Cardiac fibroblast (primary cell): ENCODE results near the gene FUOM.

ENCODE experiments used
- DNase-seq, 2 donors: peaks; one replicate each; pipeline versions ENCODE4 v3.0.0 to v3.0.0-alpha.2; 2010; ENCODE audit warnings: low read depth in 2 of 2
- H3K4me3 ChIP-seq, 2 donors: replicated peaks in 1 of 2; 1 replicate in 1 of 2; 2 replicates in 1 of 2; pipeline ENCODE4 v1.5.1; 2011; ENCODE audit warnings: low read depth in 2 of 2, low read length in 2 of 2, mild to moderate bottlenecking in 2 of 2, moderate library complexity in 1 of 2
- TF ChIP-seq, protein P1 (sequence below): IDR thresholded peaks from one replicate; pipeline ENCODE4 v1.5.1; 2011; ENCODE audit warnings: low read depth, mild to moderate bottlenecking, low read length, inconsistent platforms

Gene FUOM

DNA sequence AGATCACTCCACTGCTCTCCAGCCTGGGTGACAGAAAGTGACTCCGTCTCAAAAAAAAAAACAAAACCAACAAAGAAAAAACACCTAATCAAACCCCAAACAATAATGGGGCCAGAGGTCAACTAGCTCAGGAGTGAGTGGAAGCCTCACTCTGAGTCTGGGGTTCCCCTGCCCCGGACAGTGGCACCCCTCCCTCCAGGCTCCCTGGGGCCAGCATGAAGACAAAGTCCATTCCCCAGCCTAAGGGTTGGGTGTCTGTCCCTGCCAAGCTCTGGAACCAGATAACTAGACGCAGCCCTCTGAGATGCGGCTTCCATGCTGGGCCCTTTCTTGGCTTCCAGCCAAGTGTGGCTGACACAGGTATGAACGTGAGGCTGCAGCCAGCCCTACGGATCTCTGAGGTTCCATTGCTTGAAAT lies 1.7 kb upstream of the FUOM start:
- no peak overlapping the region for H3K4me3 ChIP-seq
- TF ChIP-seq, protein P1, sequence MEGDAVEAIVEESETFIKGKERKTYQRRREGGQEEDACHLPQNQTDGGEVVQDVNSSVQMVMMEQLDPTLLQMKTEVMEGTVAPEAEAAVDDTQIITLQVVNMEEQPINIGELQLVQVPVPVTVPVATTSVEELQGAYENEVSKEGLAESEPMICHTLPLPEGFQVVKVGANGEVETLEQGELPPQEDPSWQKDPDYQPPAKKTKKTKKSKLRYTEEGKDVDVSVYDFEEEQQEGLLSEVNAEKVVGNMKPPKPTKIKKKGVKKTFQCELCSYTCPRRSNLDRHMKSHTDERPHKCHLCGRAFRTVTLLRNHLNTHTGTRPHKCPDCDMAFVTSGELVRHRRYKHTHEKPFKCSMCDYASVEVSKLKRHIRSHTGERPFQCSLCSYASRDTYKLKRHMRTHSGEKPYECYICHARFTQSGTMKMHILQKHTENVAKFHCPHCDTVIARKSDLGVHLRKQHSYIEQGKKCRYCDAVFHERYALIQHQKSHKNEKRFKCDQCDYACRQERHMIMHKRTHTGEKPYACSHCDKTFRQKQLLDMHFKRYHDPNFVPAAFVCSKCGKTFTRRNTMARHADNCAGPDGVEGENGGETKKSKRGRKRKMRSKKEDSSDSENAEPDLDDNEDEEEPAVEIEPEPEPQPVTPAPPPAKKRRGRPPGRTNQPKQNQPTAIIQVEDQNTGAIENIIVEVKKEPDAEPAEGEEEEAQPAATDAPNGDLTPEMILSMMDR = no peak
- DNase-seq = no peak

DNA sequence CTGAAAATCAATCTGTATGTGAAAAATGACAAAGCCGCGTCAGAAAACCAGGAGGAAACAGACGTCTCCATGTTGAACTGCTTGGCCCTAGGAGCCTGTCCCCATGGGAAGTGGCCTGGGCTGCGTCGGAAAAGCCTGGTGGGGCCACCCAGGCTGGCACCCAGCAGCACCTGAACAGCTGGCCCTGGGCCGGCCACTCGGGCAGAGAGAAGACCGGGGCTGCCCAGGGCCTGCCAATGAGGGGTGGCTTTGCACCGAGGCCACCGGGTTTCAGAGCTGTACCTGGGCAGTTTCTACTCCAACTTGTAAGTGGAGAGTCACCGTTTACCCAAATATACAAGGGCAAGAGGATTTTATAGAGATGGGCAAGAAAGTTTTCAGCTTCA lies 1.1 kb upstream of the FUOM start:
- no peak for DNase-seq
- H3K4me3 ChIP-seq = no peak overlapping the region
- TF ChIP-seq, protein P1 = no peak

GRCh38 chr10:133358162-133358924 lies 524 bp upstream of the FUOM start:
- no peak for DNase-seq
- TF ChIP-seq, protein P1 = no peak
- H3K4me3 ChIP-seq = no peak overlapping the region

DNA sequence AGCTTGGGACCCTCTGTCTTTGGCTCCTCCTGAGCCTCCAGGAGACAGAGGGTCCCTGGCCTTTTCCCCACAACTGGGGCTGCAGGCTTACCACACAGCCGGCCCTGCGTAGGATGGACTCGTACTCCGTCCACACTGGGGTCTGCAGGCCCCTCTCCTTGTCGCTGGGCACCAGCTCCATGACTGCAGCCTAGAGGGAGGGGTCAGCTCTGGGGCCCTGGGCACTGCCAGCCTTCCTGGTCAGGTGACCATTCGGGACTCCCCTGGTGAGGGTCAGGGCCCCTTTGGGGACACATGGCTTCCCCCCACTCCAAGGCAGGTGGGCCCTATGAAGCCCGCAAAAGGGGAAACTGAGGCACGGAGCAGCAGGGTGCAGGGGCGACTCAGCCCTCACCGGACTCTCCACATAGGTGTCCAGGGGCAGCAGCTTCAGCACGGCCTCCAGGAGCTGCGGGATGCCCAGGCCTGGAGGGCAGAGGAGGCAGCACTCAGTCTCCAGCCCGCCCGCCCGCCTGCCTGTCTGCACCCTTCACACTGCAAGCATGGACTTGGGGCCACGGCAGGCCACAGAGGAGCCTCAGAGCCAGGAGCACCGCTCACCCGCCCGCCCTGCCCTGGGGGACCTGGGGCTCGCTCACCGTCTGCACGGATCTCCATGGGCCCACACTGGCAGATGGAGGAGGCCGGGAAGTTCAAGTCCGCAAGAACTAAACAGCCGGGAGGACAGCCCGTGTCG lies 1.1 kb downstream of the FUOM start:
- no peak for DNase-seq
- H3K4me3 ChIP-seq = peak overlapping the region; percentile 50 to 53
- TF ChIP-seq, protein P1 = no peak

DNA sequence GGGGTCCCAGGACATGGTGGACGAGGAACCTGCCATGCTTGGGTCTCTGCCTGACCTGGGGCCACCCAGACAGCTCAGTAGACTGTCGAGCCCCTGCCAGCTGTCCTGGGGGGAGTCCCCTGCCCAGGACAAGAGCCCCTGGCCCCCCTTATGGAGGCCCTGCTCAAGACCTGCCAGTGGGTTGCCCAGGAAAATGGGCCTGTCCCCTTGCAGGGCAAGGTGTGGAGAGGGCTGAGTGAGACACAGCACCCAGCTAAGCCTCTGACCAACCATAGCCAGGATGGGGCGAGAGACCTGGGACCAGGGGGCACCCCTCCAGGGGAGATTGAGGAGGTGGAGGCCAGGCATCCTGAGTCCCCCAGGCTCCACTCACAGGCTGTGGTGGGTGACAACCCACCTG lies 1.8 kb downstream of the FUOM start:
- H3K4me3 ChIP-seq = no peak overlapping the region
- TF ChIP-seq, protein P1 = no peak
- no peak for DNase-seq

DNA sequence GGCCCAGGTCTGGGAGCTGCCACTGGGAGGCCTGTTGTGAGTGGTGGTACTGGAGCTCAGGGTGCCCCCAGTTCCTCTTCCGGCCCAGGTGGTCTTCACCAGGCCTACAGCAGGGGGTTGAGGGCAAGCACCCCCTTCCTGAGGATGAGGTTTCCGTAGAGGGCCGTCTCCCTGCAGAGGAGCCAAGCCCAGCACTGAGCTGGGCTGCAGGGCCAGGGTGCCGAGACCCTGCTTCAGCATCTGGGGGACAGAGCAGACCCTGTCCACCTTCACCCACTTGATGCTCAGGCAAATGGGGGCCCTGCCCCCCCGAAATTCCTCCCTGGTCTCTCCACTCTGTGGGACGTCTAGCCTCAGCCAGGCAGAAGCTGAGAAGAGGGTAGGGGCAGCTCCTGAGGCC lies 2.6 kb downstream of the FUOM start:
- DNase-seq = no peak
- H3K4me3 ChIP-seq = no peak overlapping the region
- TF ChIP-seq, protein P1 = no peak
